Gastroesophageal sphincter (tissue), 4 donors: ENCODE results near the gene TAPBP. TPM values are rescaled to one million over a fixed set of nuclear protein-coding genes. Genes with fewer than 3 reads are reported as not detected.

Experiments
- ATAC-seq: fragments of 150-250 bp; one replicate; pipeline ENCODE4 v1.9.1; 2016; ENCODE audit warnings: mild to moderate bottlenecking, moderate library complexity
- H3K27ac ChIP-seq, 4 donors: fragments of 200-600 bp; sonication (generic) in 3 of 4; 1 replicate in 3 of 4; 2 replicates in 1 of 4; pipeline ENCODE4 v1.5.1; 2016 to 2019
- H3K27me3 ChIP-seq: fragments of 200-600 bp; sonication (generic); one replicate; pipeline ENCODE4 v1.5.1; 2019
- H3K36me3 ChIP-seq, 2 donors: fragments of 200-600 bp; sonication (generic); one replicate each; pipeline ENCODE4 v1.5.1; 2019; ENCODE audit warnings: control low read depth in 1 of 2
- H3K4me1 ChIP-seq, 3 donors: fragments of 200-600 bp; sonication (generic); 1 replicate in 2 of 3; 2 replicates in 1 of 3; pipeline ENCODE4 v1.5.1; 2016 to 2019; ENCODE audit warnings: control low read depth in 2 of 3
- H3K4me3 ChIP-seq, 2 donors: fragments of 200-600 bp; sonication (generic); one replicate each; pipeline ENCODE4 v1.5.1; 2019; ENCODE audit warnings: mild to moderate bottlenecking in 1 of 2, moderate library complexity in 1 of 2
- H3K9me3 ChIP-seq, 3 donors: fragments of 200-600 bp; sonication (generic); one replicate each; pipeline ENCODE4 v1.5.1; 2017 to 2019; ENCODE audit warnings: control low read depth in 2 of 3
- EP300 ChIP-seq: sonication (generic); formaldehyde crosslinking; IDR thresholded peaks from one replicate; pipeline ENCODE4 v1.6.1; 2017; ENCODE audit warnings: antibody characterized with exemption, mild to moderate bottlenecking
- POLR2A ChIP-seq, 2 donors: fragments of 450-650 bp; IDR thresholded peaks; one replicate each; pipeline ENCODE4 v1.6.1; 2017; ENCODE audit warnings: antibody characterized with exemption in 2 of 2, mild to moderate bottlenecking in 2 of 2, moderate library complexity in 1 of 2
- POLR2AphosphoS5 ChIP-seq: sonication (generic); formaldehyde crosslinking; IDR thresholded peaks from one replicate; pipeline ENCODE4 v1.6.1; 2017; ENCODE audit warnings: antibody characterized with exemption
- WGBS, 2 donors: methylation state at CpG; one replicate each; pipeline ENCODE4 v1.1.5; 2018; ENCODE audit warnings: low coverage in 1 of 2; 5-methylcytosine and 5-hydroxymethylcytosine counted together
- total RNA-seq, 4 donors: library from RNA; depleted of rRNA; stranded (reverse); fragments of >200 nt; gene quantifications; one replicate each; pipeline ENCODE4 v1.1.0, GENCODE V29; 2016
- TF ChIP-seq, protein P1 (sequence below), 4 experiments: fragments of 200-600 bp in 2 of 4; fragments of 450-650 bp in 2 of 4; sonication (generic) in 1 of 4; IDR thresholded peaks; one replicate each; pipeline ENCODE4 v1.5.1; 2017 to 2019; ENCODE audit warnings: antibody characterized with exemption in 4 of 4, mild to moderate bottlenecking in 2 of 4, moderate library complexity in 2 of 4

The TAPBP gene
- total RNA-seq, 4 donors from 2014 or later, result 62.9 to 136 (median 69.2) TPM

DNA sequence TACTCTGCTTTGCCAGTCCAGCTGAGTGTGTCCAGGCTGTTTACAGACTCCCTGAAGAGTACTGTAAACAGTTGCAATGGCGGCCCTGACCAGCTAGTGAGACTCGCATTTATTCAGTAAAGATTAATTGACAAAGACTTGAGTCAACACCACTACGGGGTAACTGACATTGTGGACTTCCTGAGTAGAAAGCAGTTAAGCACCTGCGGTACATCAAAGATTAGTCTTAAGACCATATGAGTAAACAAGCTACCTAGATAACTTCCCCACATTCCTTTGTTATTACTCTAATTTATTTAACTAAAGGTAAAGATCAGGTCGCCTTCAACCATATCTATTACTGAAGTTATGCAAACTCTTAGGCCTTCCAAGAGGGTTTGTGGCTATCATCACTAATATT lies 54.8 kb downstream of the TAPBP start:
- ATAC-seq, result no peak
- TF ChIP-seq POLR2AphosphoS5, result no peak
- TF ChIP-seq, protein P1, sequence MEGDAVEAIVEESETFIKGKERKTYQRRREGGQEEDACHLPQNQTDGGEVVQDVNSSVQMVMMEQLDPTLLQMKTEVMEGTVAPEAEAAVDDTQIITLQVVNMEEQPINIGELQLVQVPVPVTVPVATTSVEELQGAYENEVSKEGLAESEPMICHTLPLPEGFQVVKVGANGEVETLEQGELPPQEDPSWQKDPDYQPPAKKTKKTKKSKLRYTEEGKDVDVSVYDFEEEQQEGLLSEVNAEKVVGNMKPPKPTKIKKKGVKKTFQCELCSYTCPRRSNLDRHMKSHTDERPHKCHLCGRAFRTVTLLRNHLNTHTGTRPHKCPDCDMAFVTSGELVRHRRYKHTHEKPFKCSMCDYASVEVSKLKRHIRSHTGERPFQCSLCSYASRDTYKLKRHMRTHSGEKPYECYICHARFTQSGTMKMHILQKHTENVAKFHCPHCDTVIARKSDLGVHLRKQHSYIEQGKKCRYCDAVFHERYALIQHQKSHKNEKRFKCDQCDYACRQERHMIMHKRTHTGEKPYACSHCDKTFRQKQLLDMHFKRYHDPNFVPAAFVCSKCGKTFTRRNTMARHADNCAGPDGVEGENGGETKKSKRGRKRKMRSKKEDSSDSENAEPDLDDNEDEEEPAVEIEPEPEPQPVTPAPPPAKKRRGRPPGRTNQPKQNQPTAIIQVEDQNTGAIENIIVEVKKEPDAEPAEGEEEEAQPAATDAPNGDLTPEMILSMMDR (IDR thresholded peaks at IDR 0.05), result no peak
- TF ChIP-seq EP300, result no peak
- no peak for TF ChIP-seq POLR2A (IDR thresholded peaks at IDR 0.05)
- H3K9me3 ChIP-seq, result no peaks in the 10 kb centered on the region
- no peaks in the 10 kb centered on the region for H3K27me3 ChIP-seq
- peaks cover 0 to 82% of the 10 kb centered on the region in 2 donors for H3K36me3 ChIP-seq
- 81 to 82% methylated on average over 2 to 5 of the region's 5 CpGs for WGBS, 2 donors
- no peak overlapping the region for H3K27ac ChIP-seq
- no peak overlapping the region for H3K4me3 ChIP-seq
- no peaks in the 10 kb centered on the region for H3K4me1 ChIP-seq

DNA sequence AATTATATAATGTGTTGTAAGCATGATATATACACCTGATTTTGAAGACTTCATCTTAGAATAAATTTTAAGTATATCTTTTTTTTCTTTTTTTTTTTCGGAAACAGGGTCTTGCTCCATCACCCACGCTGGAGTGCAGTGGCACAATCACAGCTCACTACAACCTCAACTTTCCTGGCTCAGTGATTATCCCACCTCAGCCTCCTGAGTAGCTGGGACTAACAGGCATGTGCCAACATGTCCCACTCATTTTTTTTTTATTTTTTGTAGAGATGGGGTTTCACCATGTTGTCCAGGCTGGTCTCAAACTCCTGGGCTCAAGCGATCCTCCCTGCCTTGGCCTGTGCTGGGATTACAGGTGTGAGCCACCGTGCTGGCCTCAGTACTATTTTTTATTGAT lies 59.3 kb downstream of the TAPBP start:
- 80 to 93% methylated on average over 2 to 4 of the region's 4 CpGs for WGBS, 2 donors
- peaks cover 3 to 16% (median 10%) of the 10 kb centered on the region in 3 donors for H3K4me1 ChIP-seq
- TF ChIP-seq, protein P1 (IDR thresholded peaks at IDR 0.05), result no peak
- TF ChIP-seq POLR2AphosphoS5, result no peak
- TF ChIP-seq EP300, result no peak
- TF ChIP-seq POLR2A (IDR thresholded peaks at IDR 0.05), result no peak
- H3K9me3 ChIP-seq, result no peaks in the 10 kb centered on the region
- H3K27me3 ChIP-seq, result no peaks in the 10 kb centered on the region
- no peak for ATAC-seq
- no peak overlapping the region for H3K27ac ChIP-seq
- H3K36me3 ChIP-seq, result peaks cover 0 to 59% of the 10 kb centered on the region in 2 donors
- no peak overlapping the region for H3K4me3 ChIP-seq

DNA sequence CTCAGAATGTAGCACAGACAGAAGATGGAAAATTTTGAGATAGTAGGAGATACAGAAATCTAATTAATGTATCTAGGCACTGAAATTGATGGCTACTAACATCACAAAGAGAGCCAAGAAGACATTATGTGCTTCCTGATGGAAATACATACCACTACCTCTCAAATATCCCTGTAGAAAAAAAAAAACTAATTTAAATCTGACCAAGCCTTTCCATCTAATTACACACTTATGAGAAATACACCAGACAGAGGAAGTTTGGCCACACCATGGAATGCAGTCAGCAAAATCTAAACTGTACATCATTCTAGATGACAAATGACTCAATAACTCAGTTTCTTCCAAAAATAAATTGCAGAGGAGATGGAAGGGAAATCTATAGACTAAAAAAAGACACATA lies 61.1 kb downstream of the TAPBP start:
- Histone ChIP-seq H3K9me3 (no peaks in the 10 kb centered on the region), H3K36me3 (peaks cover 0 to 43% of the 10 kb centered on the region in 2 donors), H3K4me3 (no peak overlapping the region), H3K27ac (no peak overlapping the region), H3K27me3 (no peaks in the 10 kb centered on the region), H3K4me1 (peaks cover 3 to 30% (median 19%) of the 10 kb centered on the region in 3 donors)
- no peak for TF ChIP-seq EP300
- no peak for TF ChIP-seq POLR2AphosphoS5
- TF ChIP-seq, protein P1 (IDR thresholded peaks at IDR 0.05), result no peak
- no peak for TF ChIP-seq POLR2A (IDR thresholded peaks at IDR 0.05)
- ATAC-seq, result no peak

DNA sequence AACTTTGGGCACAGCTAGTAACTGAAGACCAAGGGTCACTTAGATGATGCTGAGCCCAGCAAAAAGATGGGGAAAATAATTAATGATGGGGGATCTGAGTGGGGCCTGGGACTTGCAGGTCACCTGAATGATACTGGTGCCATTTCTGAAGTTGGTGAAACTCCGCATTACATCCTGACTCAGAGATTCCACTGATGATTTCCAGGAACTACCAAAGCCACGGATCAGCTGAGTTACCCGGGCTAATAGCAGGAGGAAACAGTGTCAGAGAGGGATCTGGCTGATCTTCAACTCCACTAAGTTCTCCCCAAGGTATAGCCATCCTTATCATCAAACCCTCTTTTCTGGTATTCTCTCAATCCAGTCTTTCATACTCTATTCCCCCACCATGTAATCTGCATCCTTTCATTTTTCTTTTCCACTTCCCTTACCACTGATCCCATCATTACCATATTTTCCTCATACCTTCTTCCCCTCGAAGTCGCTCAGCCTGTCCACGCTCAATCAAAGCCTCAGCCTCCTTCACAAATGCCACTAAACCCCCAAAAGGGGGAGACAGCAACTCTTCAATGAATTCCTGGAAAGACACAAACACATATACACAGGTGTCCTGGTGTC lies 62.4 kb downstream of the TAPBP start:
- no peak for ATAC-seq
- no peak overlapping the region for H3K4me3 ChIP-seq
- no peaks in the 10 kb centered on the region for H3K27me3 ChIP-seq
- 86 to 87% methylated on average over 6 of the region's 6 CpGs for WGBS, 2 donors
- H3K9me3 ChIP-seq, result no peaks in the 10 kb centered on the region
- H3K4me1 ChIP-seq, result peaks cover 3 to 32% (median 20%) of the 10 kb centered on the region in 3 donors
- TF ChIP-seq, protein P1 (IDR thresholded peaks at IDR 0.05), result no peak
- no peak for TF ChIP-seq POLR2AphosphoS5
- no peak for TF ChIP-seq POLR2A (IDR thresholded peaks at IDR 0.05)
- no peak for TF ChIP-seq EP300
- H3K36me3 ChIP-seq, result peaks cover 0 to 34% of the 10 kb centered on the region in 2 donors
- no peak overlapping the region for H3K27ac ChIP-seq

GRCh38 chr6:33250731-33251130 lies 63.1 kb downstream of the TAPBP start:
- Histone ChIP-seq H3K27me3 (no peaks in the 10 kb centered on the region), H3K36me3 (peaks cover 0 to 34% of the 10 kb centered on the region in 2 donors), H3K27ac (peak overlapping the region in 2 of 4 donors; percentile 86 to 89), H3K9me3 (no peaks in the 10 kb centered on the region), H3K4me1 (peaks cover 3 to 32% (median 20%) of the 10 kb centered on the region in 3 donors), H3K4me3 (no peak overlapping the region)
- ATAC-seq, result no peak
- WGBS, 2 donors, result 90 to 97% methylated on average over 6 to 9 of the region's 13 CpGs
- no peak for TF ChIP-seq EP300
- no peak for TF ChIP-seq POLR2A (IDR thresholded peaks at IDR 0.05)
- TF ChIP-seq, protein P1 (IDR thresholded peaks at IDR 0.05), result no peak
- no peak for TF ChIP-seq POLR2AphosphoS5
